ENCODE results near the gene LRRC61.

The LRRC61 gene

DNA sequence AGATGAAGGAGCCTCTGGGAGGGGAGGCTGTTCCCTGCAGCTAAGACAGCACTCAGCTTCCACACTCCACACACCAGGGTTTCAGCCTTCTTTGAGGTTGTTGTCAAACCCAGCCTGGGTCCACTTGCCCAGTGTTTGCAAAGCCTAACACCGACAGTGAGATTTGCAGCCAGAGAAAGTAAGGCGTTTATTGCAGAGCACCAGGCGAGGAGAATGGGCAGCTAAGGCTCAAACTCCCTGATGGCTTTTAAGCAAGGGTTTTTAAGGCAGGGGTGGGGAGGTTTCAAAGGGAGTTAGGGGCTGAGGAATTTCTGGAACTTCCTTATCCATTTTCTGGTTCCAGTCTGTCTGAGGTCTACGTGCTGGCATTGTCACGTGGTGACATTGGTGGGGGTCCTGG lies 51.3 kb downstream of the LRRC61 start:
- TF ChIP-seq GATA3 (IDR thresholded peaks at IDR 0.05; ENCODE audit: low read depth, low read length): no peak
- TF ChIP-seq GATA2 (IDR thresholded peaks at IDR 0.05; ENCODE audit: low read depth, low read length): no peak

DNA sequence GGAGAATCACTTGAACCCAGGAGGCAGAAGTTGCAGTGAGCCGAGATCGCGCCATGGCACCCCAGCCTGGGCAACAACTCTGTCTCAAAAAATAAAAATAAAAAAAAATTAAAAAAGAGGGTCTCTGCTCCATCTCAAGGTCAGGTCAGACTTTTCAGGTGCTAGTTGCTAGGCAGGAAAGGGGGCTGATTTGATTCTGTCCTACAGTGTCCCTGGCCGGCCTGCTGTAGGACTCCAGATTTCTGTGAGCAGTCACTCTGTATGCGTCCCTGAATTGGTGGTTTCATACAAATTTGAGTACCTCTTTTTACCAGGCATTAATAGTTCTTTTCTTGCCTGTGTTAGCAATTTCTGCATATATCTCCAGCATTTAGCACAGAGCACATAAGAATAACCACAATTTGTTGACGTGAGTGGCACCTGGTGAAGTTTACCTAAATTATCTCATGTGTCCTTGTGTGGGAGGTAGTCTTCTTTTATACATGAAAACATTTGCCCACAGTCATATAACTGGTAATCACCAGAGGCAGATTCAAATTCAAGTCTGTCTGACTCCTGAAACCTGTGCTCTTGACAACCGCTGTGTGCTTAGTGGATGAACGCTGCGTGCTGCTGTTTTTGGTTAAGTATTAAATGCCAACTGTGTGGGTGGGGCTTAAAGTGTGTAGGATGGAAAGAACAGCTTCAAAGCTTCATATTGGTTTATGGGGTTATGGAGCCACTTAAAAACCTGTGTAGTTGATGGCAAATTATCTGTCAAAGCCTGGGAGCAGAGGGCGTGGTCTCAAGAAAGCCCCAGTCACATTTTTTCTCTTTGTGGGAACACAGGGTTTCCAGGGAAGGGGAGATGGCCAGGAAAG lies 52.7 kb downstream of the LRRC61 start:
- TF ChIP-seq GATA2 (IDR thresholded peaks at IDR 0.05; ENCODE audit: low read depth, low read length) (no peak), GATA3 (IDR thresholded peaks at IDR 0.05; ENCODE audit: low read depth, low read length) (no peak)

DNA sequence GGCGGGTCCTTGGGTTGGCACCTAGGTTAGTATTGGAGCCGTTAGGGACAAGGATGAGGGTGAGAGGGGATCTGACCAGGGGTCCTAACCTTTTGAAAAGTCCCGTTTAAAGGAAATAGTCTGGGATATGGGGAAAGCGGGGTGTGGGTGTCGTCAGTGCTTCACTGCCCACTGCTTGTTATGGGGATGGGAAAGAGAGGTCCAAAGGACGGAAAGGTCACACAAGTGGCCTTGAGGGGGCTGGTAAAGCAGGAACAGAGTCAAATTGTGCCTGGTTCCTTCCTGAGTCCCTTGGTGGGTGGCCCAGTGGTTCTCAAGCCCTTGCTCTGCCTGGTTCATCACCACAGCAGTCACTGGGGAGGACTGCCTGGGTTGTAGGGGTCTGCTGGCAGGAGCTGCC lies 53.4 kb downstream of the LRRC61 start:
- TF ChIP-seq GATA2 (IDR thresholded peaks at IDR 0.05; ENCODE audit: low read depth, low read length): no peak
- no peak for TF ChIP-seq GATA3 (IDR thresholded peaks at IDR 0.05; ENCODE audit: low read depth, low read length)

DNA sequence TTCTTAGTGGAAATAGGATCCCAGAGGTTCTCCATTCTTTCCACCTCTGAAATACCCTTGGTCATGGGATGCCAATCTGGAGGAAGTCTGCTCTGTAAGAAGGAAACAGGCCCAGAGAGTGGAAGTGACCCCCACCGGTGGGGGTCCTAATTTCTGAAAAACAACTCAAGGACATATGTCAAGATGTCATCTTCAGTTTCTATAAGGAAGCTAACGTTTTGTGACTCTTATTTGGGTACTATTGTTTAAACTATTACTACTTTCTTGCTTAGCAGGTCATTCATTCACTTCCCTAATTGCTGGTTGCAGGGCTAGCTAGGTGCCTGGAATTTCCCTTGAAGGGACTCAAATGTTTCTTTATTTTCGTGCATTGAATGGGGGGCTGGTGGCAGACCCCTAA lies 54.0 kb downstream of the LRRC61 start:
- no peak for TF ChIP-seq GATA3 (IDR thresholded peaks at IDR 0.05; ENCODE audit: low read depth, low read length)
- no peak for TF ChIP-seq GATA2 (IDR thresholded peaks at IDR 0.05; ENCODE audit: low read depth, low read length)

DNA sequence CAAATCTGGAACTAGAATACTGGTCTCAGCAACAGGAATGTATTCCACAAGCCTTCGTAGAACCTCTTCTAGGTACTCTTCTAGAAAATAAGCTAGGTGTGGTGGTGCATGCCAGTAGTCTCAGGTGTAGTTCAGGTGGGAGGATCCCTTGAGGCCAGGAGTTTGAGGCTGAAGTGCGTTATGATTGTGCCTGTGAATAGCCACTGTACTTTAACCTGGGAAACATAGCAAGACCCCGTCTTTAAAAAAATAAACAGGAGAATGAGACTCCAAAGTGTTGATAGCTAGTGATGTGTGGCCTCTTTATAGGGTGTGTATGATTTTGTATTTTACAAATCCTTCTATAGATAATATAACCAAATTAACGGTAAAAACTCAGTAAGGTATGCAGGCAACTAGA lies 54.5 kb downstream of the LRRC61 start:
- TF ChIP-seq GATA3 (IDR thresholded peaks at IDR 0.05; ENCODE audit: low read depth, low read length) (no peak), GATA2 (IDR thresholded peaks at IDR 0.05; ENCODE audit: low read depth, low read length) (no peak)

DNA sequence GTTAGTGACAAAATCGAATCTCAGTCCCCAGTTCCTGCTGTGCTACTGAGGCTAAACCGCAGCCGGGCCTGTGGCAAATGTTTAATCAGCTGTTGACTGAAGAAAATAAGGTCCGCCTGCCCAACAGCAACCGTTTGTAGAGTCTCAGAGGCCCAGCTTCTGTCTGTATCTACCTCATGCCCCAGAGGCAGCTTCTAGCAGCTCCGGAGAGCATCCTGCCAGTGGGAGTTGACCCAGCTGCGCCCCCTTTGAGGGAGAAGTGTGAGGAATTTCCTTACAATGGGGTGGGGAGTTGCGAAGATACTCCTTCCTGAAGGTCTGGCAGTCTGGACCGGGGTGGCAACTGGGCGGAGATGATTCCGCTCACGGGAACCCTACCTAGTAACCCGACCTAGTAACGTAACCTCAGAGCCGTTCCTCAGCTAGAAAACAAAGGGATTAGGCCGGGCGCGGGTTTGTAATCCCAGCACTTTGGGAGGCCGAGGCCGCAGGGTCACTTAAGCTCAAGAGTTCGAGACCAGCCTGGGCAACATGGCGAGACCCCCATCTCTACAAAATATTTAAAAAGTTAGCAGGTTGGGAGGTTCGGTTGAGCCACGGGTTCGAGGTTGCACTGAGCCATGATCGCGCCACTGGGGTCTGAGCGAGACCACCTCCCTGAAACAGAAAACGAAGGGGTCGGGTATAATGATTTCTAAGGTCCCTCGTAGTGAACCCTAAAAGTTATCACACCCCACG lies 55.1 kb downstream of the LRRC61 start:
- no peak for TF ChIP-seq GATA2 (IDR thresholded peaks at IDR 0.05; ENCODE audit: low read depth, low read length)
- TF ChIP-seq GATA3 (IDR thresholded peaks at IDR 0.05; ENCODE audit: low read depth, low read length): no peak

DNA sequence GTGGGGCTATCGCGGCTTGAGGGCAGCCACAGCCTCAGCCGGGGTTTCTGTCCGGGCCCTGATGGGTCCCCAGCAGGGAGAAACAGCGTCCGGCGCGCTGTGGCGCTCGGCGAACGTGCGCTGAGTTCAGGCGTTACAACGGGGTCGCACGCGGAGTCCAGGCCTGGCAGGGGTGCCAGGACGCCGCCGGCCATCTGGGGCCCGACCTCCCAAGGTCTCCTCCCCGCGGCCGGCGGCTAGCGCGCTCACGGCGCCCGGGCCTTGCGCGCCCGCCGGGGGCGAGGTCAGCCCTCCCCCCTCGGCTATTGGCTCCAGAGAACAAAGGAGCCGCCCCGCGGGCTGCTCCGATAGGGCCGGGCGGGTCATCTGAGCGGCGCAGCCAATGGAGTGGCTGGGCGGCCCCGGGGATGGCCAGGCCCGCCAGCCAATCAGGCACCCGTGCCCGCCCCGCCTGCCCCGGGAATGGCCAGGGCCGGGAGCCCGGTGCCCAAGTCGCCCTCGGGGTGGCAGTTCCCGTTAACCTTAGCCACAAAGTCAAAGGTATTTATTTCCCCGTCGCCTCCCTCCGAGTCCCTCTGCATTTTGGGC lies 55.8 kb downstream of the LRRC61 start, which contains the start of gene ZNF775:
TSS of gene ZNF775 (plus strand) at position 478 of the 588 bp plus-strand sequence. CDS start 9,141 bp downstream, outside the sequence.
- TF ChIP-seq GATA2 (IDR thresholded peaks at IDR 0.05; ENCODE audit: low read depth, low read length): no peak
- no peak for TF ChIP-seq GATA3 (IDR thresholded peaks at IDR 0.05; ENCODE audit: low read depth, low read length)

DNA sequence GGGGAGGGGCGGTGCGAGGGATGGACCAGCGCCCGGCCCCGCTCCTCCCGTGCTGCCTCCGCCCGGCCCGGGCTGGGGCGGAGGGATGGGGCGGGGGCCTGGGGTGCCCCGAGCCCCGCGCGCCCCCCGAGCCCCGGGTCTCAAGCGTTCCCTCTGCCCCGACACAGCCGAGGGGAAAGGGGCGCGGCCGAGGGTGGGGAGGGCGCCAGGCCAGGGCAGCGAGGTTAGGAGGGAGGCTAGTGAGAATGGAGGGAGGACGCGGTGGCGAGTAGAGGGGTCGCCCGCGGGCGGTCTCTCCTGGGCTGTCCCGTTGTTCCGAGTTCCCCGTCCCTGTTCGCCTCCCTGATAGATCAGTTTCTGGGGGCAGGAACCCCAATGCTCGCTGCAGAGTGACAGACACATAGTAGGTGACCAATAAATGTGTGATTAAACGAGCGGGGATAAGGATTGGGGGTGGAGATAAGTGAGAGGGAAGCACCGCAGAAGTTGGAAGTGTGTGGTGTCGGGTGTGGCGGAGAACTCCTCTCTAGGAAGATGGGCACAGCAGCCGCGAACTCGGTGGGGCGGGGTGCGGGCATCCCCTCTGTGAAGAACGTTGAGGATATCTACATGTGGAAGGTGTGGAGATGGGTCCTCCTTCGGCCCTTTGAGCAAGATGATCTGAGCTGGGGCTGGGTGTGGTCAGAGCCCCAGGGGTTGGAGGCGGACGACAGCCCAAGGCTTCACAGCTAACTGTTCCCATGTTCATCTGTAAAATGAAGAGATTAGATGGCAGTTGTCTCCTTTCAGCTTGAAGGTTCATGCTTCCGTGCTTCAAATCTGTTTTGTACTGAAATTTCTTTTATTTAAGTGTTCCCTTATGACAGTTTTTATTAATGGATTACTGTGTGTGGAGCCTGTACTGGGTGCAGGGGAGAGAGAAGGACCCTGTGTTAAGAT lies 56.6 kb downstream of the LRRC61 start:
- TF ChIP-seq GATA2 (IDR thresholded peaks at IDR 0.05; ENCODE audit: low read depth, low read length) (peak; percentile 43; the same call in 1 of the 2 replicates), GATA3 (IDR thresholded peaks at IDR 0.05; ENCODE audit: low read depth, low read length) (no peak)

DNA sequence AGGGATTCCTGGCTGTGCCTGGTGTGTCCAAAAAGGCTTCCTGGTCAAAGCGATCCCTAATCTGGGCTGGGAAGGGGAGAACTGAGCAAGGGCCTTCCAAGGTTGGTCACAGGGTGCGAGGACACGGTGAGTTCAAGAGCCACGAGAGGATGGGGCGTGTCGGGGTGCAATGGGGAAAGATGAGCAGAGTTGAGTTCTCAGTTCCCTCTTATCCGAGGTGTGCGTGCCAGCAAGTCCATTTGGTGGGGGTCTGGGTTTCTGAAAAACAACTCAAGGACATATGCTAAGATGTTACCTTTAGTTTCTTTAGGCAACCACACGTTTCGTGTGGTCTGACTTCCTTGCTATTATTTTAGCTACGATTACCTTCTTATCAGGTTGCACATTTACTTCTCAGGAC lies 57.3 kb downstream of the LRRC61 start:
- TF ChIP-seq GATA2 (IDR thresholded peaks at IDR 0.05; ENCODE audit: low read depth, low read length) (no peak), GATA3 (IDR thresholded peaks at IDR 0.05; ENCODE audit: low read depth, low read length) (no peak)

DNA sequence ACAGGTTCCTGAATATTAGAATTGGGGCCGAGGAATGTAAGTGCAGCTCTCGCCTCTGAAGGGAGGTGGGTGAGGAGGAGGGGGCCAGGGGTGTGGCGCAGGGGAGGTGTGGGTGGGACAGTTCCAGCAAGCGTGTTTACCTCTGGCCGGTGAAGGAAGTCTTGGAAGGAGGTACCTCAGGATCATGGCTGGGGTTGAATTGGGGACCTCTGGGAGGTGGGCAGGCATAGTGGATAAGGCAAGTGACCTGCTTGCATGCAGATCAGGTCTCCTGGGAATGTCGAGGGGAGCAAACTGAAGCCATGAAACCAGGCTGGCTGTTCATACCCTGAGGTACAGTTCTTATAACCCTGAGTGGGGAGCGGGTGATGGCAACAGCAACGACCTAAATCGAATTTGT lies 57.9 kb downstream of the LRRC61 start:
- TF ChIP-seq GATA3 (IDR thresholded peaks at IDR 0.05; ENCODE audit: low read depth, low read length) (no peak), GATA2 (IDR thresholded peaks at IDR 0.05; ENCODE audit: low read depth, low read length) (no peak)

DNA sequence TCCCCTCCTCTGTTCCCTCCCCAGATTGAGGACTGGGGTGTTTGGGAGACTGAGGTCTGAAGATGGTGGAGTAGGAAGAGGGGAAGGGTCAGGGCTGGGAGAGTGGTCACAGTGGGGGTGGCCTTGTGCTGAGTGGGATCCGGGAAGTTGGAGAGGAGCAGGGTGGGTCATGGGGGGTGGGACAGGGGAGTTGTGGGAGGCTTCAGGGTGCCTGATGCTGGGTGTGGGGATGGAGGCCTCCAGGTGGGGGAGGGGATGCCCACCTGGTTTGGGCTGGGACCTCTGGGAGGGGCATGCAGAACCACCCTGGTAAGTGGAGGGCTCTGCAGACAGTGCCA lies 58.6 kb downstream of the LRRC61 start:
- no peak for TF ChIP-seq GATA2 (IDR thresholded peaks at IDR 0.05; ENCODE audit: low read depth, low read length)
- TF ChIP-seq GATA3 (IDR thresholded peaks at IDR 0.05; ENCODE audit: low read depth, low read length): no peak

DNA sequence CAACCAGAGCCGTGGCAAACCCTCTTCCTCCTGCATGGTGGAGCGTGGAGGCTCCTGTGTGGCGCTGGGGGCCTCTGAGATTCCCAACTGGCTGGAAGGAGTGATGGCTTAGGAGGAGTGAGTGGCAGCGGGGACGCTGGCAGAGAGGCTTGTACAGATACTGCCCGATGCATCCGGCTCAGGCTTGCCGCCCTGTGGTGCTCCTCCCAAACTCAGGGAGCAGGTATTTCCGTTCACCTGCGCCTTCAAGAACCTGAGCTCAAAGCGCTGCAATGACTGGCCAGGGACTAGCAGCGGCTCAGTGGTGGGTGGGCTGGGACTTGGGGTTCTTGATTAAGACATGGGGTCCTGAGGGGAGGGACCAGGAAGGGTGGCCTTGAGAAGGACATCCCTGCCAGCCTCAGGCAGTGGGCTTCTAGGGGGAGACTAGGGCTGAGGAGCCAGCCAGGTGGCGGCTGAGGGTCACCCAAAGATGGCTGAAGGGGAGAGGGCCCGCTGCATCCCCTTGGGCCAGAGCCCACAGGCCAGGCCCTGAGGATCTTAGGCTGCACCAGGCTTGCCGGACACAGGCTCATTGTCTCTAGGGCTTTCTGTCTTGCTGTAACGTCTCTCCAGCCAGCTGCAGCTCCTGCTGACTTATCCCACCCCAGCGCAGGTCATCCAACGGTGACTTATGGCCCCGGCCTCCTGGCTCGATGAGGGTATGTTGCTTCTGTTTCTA lies 59.1 kb downstream of the LRRC61 start:
- TF ChIP-seq GATA3 (IDR thresholded peaks at IDR 0.05; ENCODE audit: low read depth, low read length): no peak
- TF ChIP-seq GATA2 (IDR thresholded peaks at IDR 0.05; ENCODE audit: low read depth, low read length): no peak

DNA sequence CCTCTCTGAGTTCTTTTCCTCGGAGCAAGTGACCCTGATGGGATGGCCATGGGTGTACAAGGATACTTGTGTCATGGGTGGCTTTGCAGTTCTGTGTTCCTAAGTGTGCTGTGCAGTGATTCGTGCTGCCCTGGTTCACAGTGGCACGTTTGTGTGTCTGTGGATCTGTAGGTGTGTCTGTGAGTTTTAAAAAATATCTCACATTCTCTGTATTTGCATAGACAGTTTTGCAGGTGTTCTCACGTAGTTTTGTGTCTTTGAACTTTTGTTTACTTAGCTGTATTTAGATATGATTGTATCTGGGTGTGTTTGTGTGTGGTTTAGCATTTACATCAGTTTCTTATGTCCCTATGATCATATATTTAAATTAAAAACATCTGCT lies 59.7 kb downstream of the LRRC61 start:
- TF ChIP-seq GATA2 (IDR thresholded peaks at IDR 0.05; ENCODE audit: low read depth, low read length) (no peak), GATA3 (IDR thresholded peaks at IDR 0.05; ENCODE audit: low read depth, low read length) (no peak)
